Peyer's patch (tissue), 4 donors: ENCODE results near the gene P2RY6.

Experiments used
- POLR2A ChIP-seq, 2 donors: fragments of 450-650 bp; IDR thresholded peaks; one replicate each; pipeline ENCODE4 v1.5.1; 2017; ENCODE audit warnings: antibody characterized with exemption in 2 of 2, mild to moderate bottlenecking in 2 of 2, moderate library complexity in 2 of 2
- TF ChIP-seq, protein P1 (sequence below), 6 experiments: fragments of 450-650 bp in 4 of 6; fragments of 200-600 bp in 2 of 6; sonication (generic) in 1 of 6; IDR thresholded peaks; one replicate each; pipeline ENCODE4 v1.5.1; 2017 to 2019; ENCODE audit warnings: antibody characterized with exemption in 6 of 6, mild to moderate bottlenecking in 3 of 6, moderate library complexity in 1 of 6

DNA sequence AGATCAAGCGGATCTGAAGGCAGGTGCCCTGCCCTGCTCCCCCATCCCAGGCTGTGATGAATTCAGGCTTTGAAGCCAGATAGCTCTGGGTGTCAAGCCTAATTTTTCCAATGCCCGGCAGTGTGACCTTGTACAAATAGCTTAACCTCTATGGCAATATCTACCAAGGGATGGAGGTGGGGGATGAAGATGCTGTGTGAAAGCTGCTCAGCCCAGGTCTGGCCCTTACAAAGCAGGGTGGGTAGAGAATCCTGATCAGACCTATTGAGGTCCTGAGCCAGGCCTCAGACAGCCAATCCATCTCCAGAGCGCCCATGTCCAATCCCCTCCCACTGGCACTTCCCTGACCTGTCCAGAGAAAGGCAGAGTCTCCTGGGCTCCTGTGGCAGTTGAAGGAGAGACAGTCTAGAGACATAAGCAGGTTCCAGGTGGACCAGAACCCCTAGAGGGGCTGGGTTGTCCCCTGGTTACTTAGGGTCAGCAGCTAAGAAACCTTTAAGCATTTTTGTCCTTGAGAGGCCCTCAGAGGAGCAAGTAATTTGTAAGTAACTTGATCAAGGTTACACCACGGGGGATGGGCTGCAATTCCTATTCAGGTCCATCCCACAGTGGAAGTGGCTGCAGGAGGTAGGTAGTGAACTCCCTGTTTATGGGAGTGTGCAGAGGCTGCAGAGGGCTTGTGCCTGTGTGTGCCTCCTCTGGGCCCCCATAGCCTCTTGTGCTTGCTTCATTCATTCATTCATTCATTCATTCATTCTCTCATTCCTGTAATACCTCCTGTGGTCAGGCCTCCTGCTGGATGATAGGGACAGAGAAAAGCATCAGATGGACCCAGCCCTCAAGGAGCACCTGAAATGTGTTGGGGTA, 43.6 kb upstream of the P2RY6 start:
- TF ChIP-seq, protein P1, sequence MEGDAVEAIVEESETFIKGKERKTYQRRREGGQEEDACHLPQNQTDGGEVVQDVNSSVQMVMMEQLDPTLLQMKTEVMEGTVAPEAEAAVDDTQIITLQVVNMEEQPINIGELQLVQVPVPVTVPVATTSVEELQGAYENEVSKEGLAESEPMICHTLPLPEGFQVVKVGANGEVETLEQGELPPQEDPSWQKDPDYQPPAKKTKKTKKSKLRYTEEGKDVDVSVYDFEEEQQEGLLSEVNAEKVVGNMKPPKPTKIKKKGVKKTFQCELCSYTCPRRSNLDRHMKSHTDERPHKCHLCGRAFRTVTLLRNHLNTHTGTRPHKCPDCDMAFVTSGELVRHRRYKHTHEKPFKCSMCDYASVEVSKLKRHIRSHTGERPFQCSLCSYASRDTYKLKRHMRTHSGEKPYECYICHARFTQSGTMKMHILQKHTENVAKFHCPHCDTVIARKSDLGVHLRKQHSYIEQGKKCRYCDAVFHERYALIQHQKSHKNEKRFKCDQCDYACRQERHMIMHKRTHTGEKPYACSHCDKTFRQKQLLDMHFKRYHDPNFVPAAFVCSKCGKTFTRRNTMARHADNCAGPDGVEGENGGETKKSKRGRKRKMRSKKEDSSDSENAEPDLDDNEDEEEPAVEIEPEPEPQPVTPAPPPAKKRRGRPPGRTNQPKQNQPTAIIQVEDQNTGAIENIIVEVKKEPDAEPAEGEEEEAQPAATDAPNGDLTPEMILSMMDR (IDR thresholded peaks at IDR 0.05), result no peak
- TF ChIP-seq POLR2A (IDR thresholded peaks at IDR 0.05), result no peak
